Kidney (tissue), 14 donors: ENCODE data around the gene POLR2F. TPM values are rescaled to one million over a fixed set of nuclear protein-coding genes. Genes with fewer than 3 reads are reported as not detected.

Experiments used
- DNase-seq, 5 donors: peaks; one replicate each; pipeline ENCODE4 v3.0.0-alpha.2; 2013 to 2020
- FAIRE-seq: peaks from 2 replicates; lab custom pipeline; 2012; peaks lifted over from hg19 to GRCh38; lab: Jason Lieb, UNC
- H3K27ac ChIP-seq, 2 donors: one replicate each; pipeline ENCODE4 v1.7.0; 2013; ENCODE audit warnings: low read depth in 2 of 2, low read length in 2 of 2, inconsistent platforms in 1 of 2
- H3K27me3 ChIP-seq: one replicate; pipeline ENCODE4 v1.7.1; 2013; ENCODE audit warnings: low read length, inconsistent platforms; ENCODE audit not compliant: control insufficient read depth, insufficient read depth
- H3K36me3 ChIP-seq, 3 donors: one replicate each; pipeline versions ENCODE4 v1.7.0 to v1.7.1; 2013; ENCODE audit warnings: low read length in 3 of 3, control low read depth in 1 of 3, inconsistent platforms in 1 of 3; ENCODE audit not compliant: insufficient read depth in 3 of 3, control insufficient read depth in 2 of 3
- H3K4me1 ChIP-seq, 3 donors: one replicate each; pipeline versions ENCODE4 v1.7.0 to v1.7.1; 2013; ENCODE audit warnings: low read length in 3 of 3, inconsistent platforms in 1 of 3, low read depth in 1 of 3; ENCODE audit not compliant: control insufficient read depth in 2 of 3, insufficient read depth in 2 of 3
- H3K4me3 ChIP-seq, 3 donors: one replicate each; pipeline versions ENCODE4 v1.7.0 to v1.8.1; 2013; ENCODE audit warnings: low read length in 3 of 3, control low read depth in 1 of 3, inconsistent platforms in 1 of 3
- H3K9ac ChIP-seq, 3 donors: one replicate each; pipeline versions ENCODE4 v1.7.0 to v1.7.1; 2013; ENCODE audit warnings: low read length in 3 of 3, control low read depth in 1 of 3, inconsistent platforms in 1 of 3
- H3K9me3 ChIP-seq, 3 donors: one replicate each; pipeline versions ENCODE4 v1.7.0 to v1.7.1; 2013; ENCODE audit warnings: low read length in 3 of 3, control low read depth in 1 of 3, inconsistent platforms in 1 of 3; ENCODE audit not compliant: control insufficient read depth in 2 of 3, insufficient read depth in 1 of 3
- intact Hi-C: fragments of 100-400 bp; cut with DNase I; formaldehyde crosslinking; loops from one replicate; pipeline ENCODE4 v1.11.1; 2022
- polyA plus RNA-seq: library from polyadenylated mRNA; stranded (reverse); fragments of 350-450 nt; fragmentation: Illumina TruSeq; extraction: RNeasy Lipid Tissue Mini Kit (QIAGEN cat#74804); gene quantifications from one replicate; pipeline ENCODE4 v1.2.3, GENCODE V29; 2014; ENCODE audit warnings: low read depth, low replicate concordance; ENCODE audit not compliant: insufficient read depth
- total RNA-seq: library from RNA; stranded (reverse); fragmentation: NEBNext Ultra II Directional; extraction: Animal tissue kit (Norgen Biotek cat#: 25700); gene quantifications from one replicate; pipeline ENCODE4 v1.2.1, GENCODE V29; 2021
- TF ChIP-seq, protein P1 (sequence below): IDR thresholded peaks from 3 replicates; pipeline ENCODE4 v1.5.1; 2012; ENCODE audit warnings: mild to moderate bottlenecking, moderate library complexity, borderline replicate concordance; ENCODE audit not compliant: insufficient read depth; ENCODE audit errors: extremely low read depth
- donor health status: control.
- donor health status: control.
- donor health status: control.
- donor health status: control.
- donor health status: control.
- donor health status: DM: yes; HTN: yes; CAD: no.
- donor health status: Normal renal cell carcinoma (clear cell type).

POLR2F gene
- total and polyA plus RNA-seq, 2 donors from 2014 or later = 57.9 to 121 TPM

DNA sequence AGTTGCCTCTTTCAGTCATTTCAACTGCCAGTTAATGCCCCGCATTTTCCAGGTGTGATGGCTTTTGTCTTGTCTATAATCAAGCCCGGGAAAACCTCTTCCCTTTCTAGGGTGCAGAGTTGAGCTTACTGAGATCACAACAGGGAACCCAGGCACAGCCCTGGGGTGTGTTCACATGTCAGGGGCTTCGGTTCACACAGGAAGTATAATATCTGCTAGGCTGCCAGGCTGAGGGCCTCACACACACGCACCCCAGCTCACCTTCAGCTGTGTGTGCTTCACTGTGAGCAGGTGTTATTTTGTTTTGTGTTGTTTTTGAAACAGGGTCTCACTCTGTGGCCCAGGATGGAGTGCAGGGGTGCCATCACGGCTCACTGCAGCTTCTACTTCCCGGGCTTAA, 40.5 kb downstream of the POLR2F start:
- no peak for DNase-seq
- H3K27ac ChIP-seq = no peak overlapping the region
- H3K36me3 ChIP-seq = no peaks in the 10 kb centered on the region
- FAIRE-seq = no peak
- H3K27me3 ChIP-seq = no peaks in the 10 kb centered on the region
- H3K4me3 ChIP-seq = no peak overlapping the region
- no peak overlapping the region for H3K9ac ChIP-seq
- intact Hi-C loops = no loop called here
- H3K9me3 ChIP-seq = no peaks in the 10 kb centered on the region
- H3K4me1 ChIP-seq = no peaks in the 10 kb centered on the region
- TF ChIP-seq, protein P1, sequence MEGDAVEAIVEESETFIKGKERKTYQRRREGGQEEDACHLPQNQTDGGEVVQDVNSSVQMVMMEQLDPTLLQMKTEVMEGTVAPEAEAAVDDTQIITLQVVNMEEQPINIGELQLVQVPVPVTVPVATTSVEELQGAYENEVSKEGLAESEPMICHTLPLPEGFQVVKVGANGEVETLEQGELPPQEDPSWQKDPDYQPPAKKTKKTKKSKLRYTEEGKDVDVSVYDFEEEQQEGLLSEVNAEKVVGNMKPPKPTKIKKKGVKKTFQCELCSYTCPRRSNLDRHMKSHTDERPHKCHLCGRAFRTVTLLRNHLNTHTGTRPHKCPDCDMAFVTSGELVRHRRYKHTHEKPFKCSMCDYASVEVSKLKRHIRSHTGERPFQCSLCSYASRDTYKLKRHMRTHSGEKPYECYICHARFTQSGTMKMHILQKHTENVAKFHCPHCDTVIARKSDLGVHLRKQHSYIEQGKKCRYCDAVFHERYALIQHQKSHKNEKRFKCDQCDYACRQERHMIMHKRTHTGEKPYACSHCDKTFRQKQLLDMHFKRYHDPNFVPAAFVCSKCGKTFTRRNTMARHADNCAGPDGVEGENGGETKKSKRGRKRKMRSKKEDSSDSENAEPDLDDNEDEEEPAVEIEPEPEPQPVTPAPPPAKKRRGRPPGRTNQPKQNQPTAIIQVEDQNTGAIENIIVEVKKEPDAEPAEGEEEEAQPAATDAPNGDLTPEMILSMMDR = no peak

DNA sequence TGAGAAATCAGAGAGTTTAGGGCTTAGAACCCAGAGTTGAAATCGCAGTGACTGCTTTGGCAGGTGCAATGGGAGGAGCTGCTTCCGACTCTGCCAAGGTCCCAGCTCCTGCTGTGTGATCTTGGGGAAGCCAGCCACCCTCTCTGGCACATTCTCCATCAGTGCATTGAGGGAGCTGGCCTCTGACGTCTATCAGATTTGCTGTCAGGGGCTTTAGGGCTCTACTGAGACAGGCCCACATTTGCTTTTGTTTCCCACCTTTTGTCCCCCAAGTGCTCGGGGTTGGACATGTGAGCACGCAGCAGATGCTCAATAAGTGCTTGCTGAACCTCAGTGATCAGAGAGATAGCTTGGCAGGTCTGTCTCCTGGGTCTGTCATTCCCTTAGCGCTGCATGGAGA, 41.5 kb downstream of the POLR2F start:
- TF ChIP-seq, protein P1 = no peak
- DNase-seq (no peak), FAIRE-seq (no peak)
- H3K4me1 ChIP-seq = no peaks in the 10 kb centered on the region
- no peaks in the 10 kb centered on the region for H3K27me3 ChIP-seq
- no peaks in the 10 kb centered on the region for H3K36me3 ChIP-seq
- no peaks in the 10 kb centered on the region for H3K9me3 ChIP-seq
- no peak overlapping the region for H3K9ac ChIP-seq
- no peak overlapping the region for H3K27ac ChIP-seq
- H3K4me3 ChIP-seq = no peak overlapping the region
- intact Hi-C loops = no loop called here

DNA sequence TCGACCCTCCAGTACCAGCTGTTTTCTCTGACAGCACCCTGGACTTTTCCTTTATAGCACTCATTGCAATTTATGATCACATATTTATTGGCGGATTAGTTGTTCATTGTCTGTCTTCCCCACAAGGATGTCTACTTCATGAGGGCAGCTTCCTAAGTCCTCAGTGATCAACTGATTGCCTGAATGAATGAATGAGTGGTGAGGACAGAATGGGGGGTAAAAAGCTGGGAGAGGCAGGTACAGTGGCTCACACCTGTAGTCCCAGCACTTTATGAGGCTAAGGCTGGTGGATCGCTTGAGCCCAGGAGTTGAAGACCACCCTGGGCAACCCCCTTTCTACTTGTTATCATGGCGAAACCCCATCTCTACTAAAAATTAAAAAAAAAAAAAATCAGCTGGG, 42.0 kb downstream of the POLR2F start:
- DNase-seq (no peak), FAIRE-seq (no peak)
- intact Hi-C loops = no loop called here
- no peak overlapping the region for H3K4me3 ChIP-seq
- TF ChIP-seq, protein P1 = no peak
- H3K9ac ChIP-seq = no peak overlapping the region
- no peaks in the 10 kb centered on the region for H3K36me3 ChIP-seq
- no peaks in the 10 kb centered on the region for H3K27me3 ChIP-seq
- H3K9me3 ChIP-seq = no peaks in the 10 kb centered on the region
- no peaks in the 10 kb centered on the region for H3K4me1 ChIP-seq
- no peak overlapping the region for H3K27ac ChIP-seq

DNA sequence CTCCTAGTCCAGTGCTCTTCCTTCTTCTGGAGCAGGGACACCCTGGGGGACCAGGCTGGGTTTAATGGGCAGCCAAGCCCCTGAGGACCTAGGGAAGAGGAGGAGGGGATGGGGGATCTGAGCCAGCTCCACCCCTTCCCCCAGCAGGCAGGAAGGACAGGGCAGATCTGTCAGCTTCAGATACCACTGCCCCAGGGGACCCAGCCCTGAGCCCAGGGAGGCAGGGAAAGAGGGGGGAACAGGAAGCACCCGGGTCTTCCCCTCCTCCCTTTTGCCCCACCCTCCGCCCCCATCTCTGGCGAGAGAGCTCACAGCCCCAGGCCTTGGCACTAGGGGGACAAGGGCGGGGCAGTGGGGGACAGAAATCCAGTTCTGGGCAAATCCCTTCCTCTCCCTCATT, 42.6 kb downstream of the POLR2F start:
- peak in 1 of 5 donors; percentile 33 for DNase-seq
- H3K4me3 ChIP-seq = no peak overlapping the region

More for the DNA sequence above, 42.6 kb downstream of the POLR2F start:
- Histone ChIP-seq H3K4me1 (no peaks in the 10 kb centered on the region), H3K27ac (no peak overlapping the region), H3K27me3 (no peaks in the 10 kb centered on the region), H3K9me3 (no peaks in the 10 kb centered on the region), H3K36me3 (no peaks in the 10 kb centered on the region), H3K9ac (no peak overlapping the region)
- intact Hi-C loops = no loop called here
- TF ChIP-seq, protein P1 = no peak
- FAIRE-seq = no peak
